Endothelial cell of umbilical vein (primary cell): Measurements from ENCODE around the gene ZNF57.

Source experiments
- EZH2 ChIP-seq: IDR thresholded peaks from 2 replicates; pipeline ENCODE4 v1.6.1; 2012; ENCODE audit warnings: borderline replicate concordance, low read depth, mild to moderate bottlenecking, moderate library complexity, low read length, inconsistent platforms; ENCODE audit not compliant: severe bottlenecking
- GATA2 ChIP-seq: IDR thresholded peaks from 2 replicates; pipeline ENCODE4 v1.7.0; 2011; ENCODE audit warnings: low read depth, mild to moderate bottlenecking, moderate library complexity, mixed read lengths, low read length; ENCODE audit not compliant: insufficient read length, insufficient read depth
- POLR2A ChIP-seq: IDR thresholded peaks from 2 replicates; pipeline ENCODE4 v1.6.1; 2012; ENCODE audit warnings: low read depth, mild to moderate bottlenecking, control low read depth, low read length
- POLR2AphosphoS5 ChIP-seq: IDR thresholded peaks from 2 replicates; pipeline ENCODE4 v1.6.1; 2012; ENCODE audit warnings: low read depth, mild to moderate bottlenecking, control low read depth, low read length, moderate library complexity; ENCODE audit not compliant: insufficient read depth
- TF ChIP-seq, protein P1 (sequence below), 2 donors: IDR thresholded peaks; 1 replicate in 1 of 2; 2 replicates in 1 of 2; pipeline ENCODE4 v1.5.1; 2011; ENCODE audit warnings: low read length in 2 of 2, mild to moderate bottlenecking in 2 of 2, moderate library complexity in 2 of 2, control low read depth in 1 of 2, inconsistent platforms in 1 of 2, low read depth in 1 of 2; ENCODE audit not compliant: insufficient read depth in 1 of 2; ENCODE audit errors: extremely low read depth in 1 of 2
- TF ChIP-seq, protein P2 (sequence below): IDR thresholded peaks from 2 replicates; pipeline ENCODE4 v1.6.1; 2011; ENCODE audit not compliant: insufficient read depth, insufficient read length

DNA sequence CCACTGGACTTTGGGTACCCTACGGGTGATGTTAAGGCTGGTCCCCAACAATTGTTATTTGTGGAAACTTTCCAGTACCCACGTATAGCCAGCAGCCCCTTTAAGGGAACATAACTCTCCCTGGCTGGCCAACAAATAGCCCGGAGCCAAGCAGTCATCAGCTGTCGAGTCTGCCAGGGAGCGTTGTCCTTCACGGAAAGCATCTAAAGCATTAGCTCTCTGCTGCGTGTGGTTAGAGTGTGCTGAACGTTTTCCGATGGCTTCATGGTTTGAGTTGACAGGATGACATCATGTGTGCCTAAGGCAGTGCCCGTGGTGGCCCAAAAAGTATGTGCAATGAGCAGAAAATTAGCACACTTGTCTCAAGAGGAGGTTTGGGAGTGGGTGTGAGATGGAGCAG, 36.9 kb upstream of the ZNF57 start:
- TF ChIP-seq, protein P1, sequence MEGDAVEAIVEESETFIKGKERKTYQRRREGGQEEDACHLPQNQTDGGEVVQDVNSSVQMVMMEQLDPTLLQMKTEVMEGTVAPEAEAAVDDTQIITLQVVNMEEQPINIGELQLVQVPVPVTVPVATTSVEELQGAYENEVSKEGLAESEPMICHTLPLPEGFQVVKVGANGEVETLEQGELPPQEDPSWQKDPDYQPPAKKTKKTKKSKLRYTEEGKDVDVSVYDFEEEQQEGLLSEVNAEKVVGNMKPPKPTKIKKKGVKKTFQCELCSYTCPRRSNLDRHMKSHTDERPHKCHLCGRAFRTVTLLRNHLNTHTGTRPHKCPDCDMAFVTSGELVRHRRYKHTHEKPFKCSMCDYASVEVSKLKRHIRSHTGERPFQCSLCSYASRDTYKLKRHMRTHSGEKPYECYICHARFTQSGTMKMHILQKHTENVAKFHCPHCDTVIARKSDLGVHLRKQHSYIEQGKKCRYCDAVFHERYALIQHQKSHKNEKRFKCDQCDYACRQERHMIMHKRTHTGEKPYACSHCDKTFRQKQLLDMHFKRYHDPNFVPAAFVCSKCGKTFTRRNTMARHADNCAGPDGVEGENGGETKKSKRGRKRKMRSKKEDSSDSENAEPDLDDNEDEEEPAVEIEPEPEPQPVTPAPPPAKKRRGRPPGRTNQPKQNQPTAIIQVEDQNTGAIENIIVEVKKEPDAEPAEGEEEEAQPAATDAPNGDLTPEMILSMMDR (IDR thresholded peaks at IDR 0.05; ENCODE audit: extremely low read depth in 1 of 2, insufficient read depth in 1 of 2, low read depth in 1 of 2, low read length in 2 of 2) = no peak
- TF ChIP-seq POLR2A (no peak), POLR2AphosphoS5 (no peak), EZH2 (no peak), GATA2 (no peak)
- TF ChIP-seq, protein P2, sequence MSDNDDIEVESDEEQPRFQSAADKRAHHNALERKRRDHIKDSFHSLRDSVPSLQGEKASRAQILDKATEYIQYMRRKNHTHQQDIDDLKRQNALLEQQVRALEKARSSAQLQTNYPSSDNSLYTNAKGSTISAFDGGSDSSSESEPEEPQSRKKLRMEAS = no peak
